Astrocyte of the spinal cord (primary cell): Measurements from ENCODE around the gene ZNF444.
"Not testable (repeated sequence)": the region's sequence is repeated elsewhere in the genome, so short reads cannot be mapped to it uniquely, and the experiment has no call there.

Experiments used
- DNase-seq: peaks from one replicate; pipeline ENCODE4 v3.0.0; 2011; ENCODE audit warnings: low read depth, low spot score
- H3K4me3 ChIP-seq: 2 replicates; pipeline ENCODE4 v1.5.1; 2011; ENCODE audit warnings: low read depth, mild to moderate bottlenecking, low read length, moderate library complexity
- CTCF ChIP-seq: IDR thresholded peaks from 2 replicates; pipeline ENCODE4 v1.5.1; 2012; ENCODE audit warnings: low read depth, mild to moderate bottlenecking, low read length, inconsistent platforms
- in situ Hi-C: cut with HindIII; loops from 2 replicates; pipeline ENCODE4 v1.10.0; 2017; ENCODE audit warnings: low sequenced_read_pairs

ZNF444 gene

GRCh38 chr19:56145698-56146097, 4.6 kb downstream of the ZNF444 start:
- TF ChIP-seq CTCF = no peak
- no peak overlapping the region for H3K4me3 ChIP-seq
- no peak for DNase-seq
- in situ Hi-C loops = no loop called here

GRCh38 chr19:56146904-56147303, 5.8 kb downstream of the ZNF444 start:
- no peak for TF ChIP-seq CTCF
- no peak overlapping the region for H3K4me3 ChIP-seq
- in situ Hi-C loops = no loop called here
- DNase-seq = no peak

GRCh38 chr19:56147307-56147706, 6.2 kb downstream of the ZNF444 start:
- no peak for TF ChIP-seq CTCF
- DNase-seq = no peak
- no peak overlapping the region for H3K4me3 ChIP-seq
- in situ Hi-C loops = no loop called here

GRCh38 chr19:56148096-56148495, 7.0 kb downstream of the ZNF444 start:
- in situ Hi-C loops = no loop called here
- TF ChIP-seq CTCF = no peak
- DNase-seq = no peak
- H3K4me3 ChIP-seq = no peak overlapping the region

GRCh38 chr19:56148955-56149655, 8.0 kb downstream of the ZNF444 start:
- DNase-seq, H3K4me3 ChIP-seq, in situ Hi-C loops: not testable (repeated sequence)

GRCh38 chr19:56149656-56150038, 8.6 kb downstream of the ZNF444 start:
- in situ Hi-C loops = no loop called here
- no peak overlapping the region for H3K4me3 ChIP-seq
- no peak for TF ChIP-seq CTCF
- no peak for DNase-seq

- H3K4me3 ChIP-seq = no peak overlapping the region
- TF ChIP-seq CTCF = no peak
- in situ Hi-C loops = no loop called here
- no peak for DNase-seq
These were observed 9.3 kb downstream of the ZNF444 start for GRCh38 chr19:56150358-56150757.
